ENCODE results near the gene MCM10.

The MCM10 gene

GRCh38 chr10:13160934-13161856 is at the start of gene MCM10:
Gene MCM10 (plus strand): TSS chr10:13161558. CDS start chr10:13164203, 2,645 bp downstream.
- peak; percentile 98 for TF ChIP-seq CTCF (conservative IDR thresholded peaks at IDR 0.05; ENCODE audit: low read depth, low read length)
- Histone ChIP-seq H4K20me1 (ENCODE audit: insufficient read depth) (0 out of 2 replicates have a peak, but pooled peaks cover 6% of the 10 kb centered on the region), H3K4me2 (peak within 1 kb of the TSS; percentile 70), H3K36me3 (ENCODE audit: insufficient read depth) (no peaks in the 10 kb centered on the region), H3K27ac (peak within 1 kb of the TSS; percentile 23; the same call in 1 of the 2 replicates), H2AFZ (ENCODE audit: low read depth) (peak within 1 kb of the TSS; percentile 81), H3K79me2 (ENCODE audit: insufficient read depth, low read depth) (peaks cover 34% of the 10 kb centered on the region), H3K4me1 (ENCODE audit: low read depth, poor library complexity, severe bottlenecking) (peaks cover 31% of the 10 kb centered on the region), H3K27me3 (ENCODE audit: insufficient read depth, low read depth) (no peaks in the 10 kb centered on the region), H3K9ac (peak within 1 kb of the TSS; percentile 74), H3K4me3 (IDR thresholded peaks at IDR 0.05; ENCODE audit: insufficient read depth, low read depth, low read length) (peak within 1 kb of the TSS; percentile 80)

GRCh38 chr10:13113544-13113943 is 47.8 kb upstream of the MCM10 start:
- no peaks in the 10 kb centered on the region for H3K27me3 ChIP-seq (ENCODE audit: insufficient read depth, low read depth)
- H3K79me2 ChIP-seq (ENCODE audit: insufficient read depth, low read depth), result no peaks in the 10 kb centered on the region
- no peak overlapping the region for H3K4me2 ChIP-seq
- TF ChIP-seq CTCF (conservative IDR thresholded peaks at IDR 0.05; ENCODE audit: low read depth, low read length), result no peak
- H3K4me1 ChIP-seq (ENCODE audit: low read depth, poor library complexity, severe bottlenecking), result no peaks in the 10 kb centered on the region
- no peak overlapping the region for H3K4me3 ChIP-seq (IDR thresholded peaks at IDR 0.05; ENCODE audit: insufficient read depth, low read depth, low read length)
- H2AFZ ChIP-seq (ENCODE audit: low read depth), result no peak overlapping the region
- H3K27ac ChIP-seq, result no peak overlapping the region
- H3K9ac ChIP-seq, result no peak overlapping the region
- H4K20me1 ChIP-seq (ENCODE audit: insufficient read depth), result no peaks in the 10 kb centered on the region
- no peaks in the 10 kb centered on the region; the same call in 1 of the 2 replicates for H3K36me3 ChIP-seq (ENCODE audit: insufficient read depth)

- H3K4me3 ChIP-seq (IDR thresholded peaks at IDR 0.05; ENCODE audit: insufficient read depth, low read depth, low read length), result no peak overlapping the region
- no peak overlapping the region for H3K4me2 ChIP-seq
- no peaks in the 10 kb centered on the region for H3K79me2 ChIP-seq (ENCODE audit: insufficient read depth, low read depth)
- no peaks in the 10 kb centered on the region for H3K27me3 ChIP-seq (ENCODE audit: insufficient read depth, low read depth)
- H3K9ac ChIP-seq, result no peak overlapping the region
- no peaks in the 10 kb centered on the region for H4K20me1 ChIP-seq (ENCODE audit: insufficient read depth)
- no peak overlapping the region for H2AFZ ChIP-seq (ENCODE audit: low read depth)
- no peak overlapping the region for H3K27ac ChIP-seq
- no peaks in the 10 kb centered on the region for H3K4me1 ChIP-seq (ENCODE audit: low read depth, poor library complexity, severe bottlenecking)
- no peak for TF ChIP-seq CTCF (conservative IDR thresholded peaks at IDR 0.05; ENCODE audit: low read depth, low read length)
- no peaks in the 10 kb centered on the region; the same call in 1 of the 2 replicates for H3K36me3 ChIP-seq (ENCODE audit: insufficient read depth)
Observed at GRCh38 chr10:13115832-13116803, 45.2 kb upstream of the MCM10 start.

Measured in KMS-11 (cell line).